HCT116 (cell line): Measurements from ENCODE around the gene SORCS2. TPM values are rescaled to one million over a fixed set of nuclear protein-coding genes. Genes with fewer than 3 reads are reported as not detected.

ENCODE experiments used
- ATAC-seq: fragments of 200-7000 bp; cut with Tn5 transposase; 2 replicates; pipeline ENCODE4 v1.9.1; 2020; ENCODE audit warnings: mild to moderate bottlenecking, moderate library complexity
- BruUV-seq: library from RNA; stranded (reverse); fragments of 400-500 nt; replicated peaks from 2 replicates; lab custom pipeline; 2021; lab: Mats Ljungman, UMichigan
- CTCF ChIA-PET: fragments of 300-600 bp; sonication (Branson Sonifier 250); formaldehyde crosslinking; loops from one replicate; lab custom pipeline; 2021; ENCODE audit warnings: antibody characterized with exemption; lab: Charles Lee
- POLR2A ChIA-PET: fragments of 300-600, 350-600 bp; sonication (Branson Sonifier 250); formaldehyde crosslinking; loops from one replicate; lab custom pipeline; 2021; ENCODE audit warnings: antibody characterized with exemption; lab: Charles Lee
- RAD21 ChIA-PET, 2 experiments: fragments of 300-600 bp; sonication (Branson Sonifier 250); formaldehyde crosslinking; loops; one replicate each; lab custom pipeline; 2023; ENCODE audit warnings: low total read pairs in 2 of 2; ENCODE audit not compliant: uncharacterized antibody in 2 of 2, unreplicated experiment in 2 of 2, low non-redundant PET in 1 of 2; lab: Charles Lee
- DNase-seq: peaks from one replicate; pipeline ENCODE4 v3.0.0-alpha.2; 2010; ENCODE audit warnings: low read depth, low spot score
- H2AFZ ChIP-seq: fragments of 200-600 bp; shearing (Covaris generic), sonication (generic); 2 replicates; pipeline ENCODE4 v1.6.1; 2017; ENCODE audit warnings: low read depth, mixed run types, mixed read lengths, antibody characterized with exemption, low read length; ENCODE audit not compliant: poor library complexity, severe bottlenecking
- H3K27ac ChIP-seq: 2 replicates; pipeline ENCODE4 v1.5.1; 2012; ENCODE audit warnings: low read depth, low read length
- H3K27me3 ChIP-seq: fragments of 200-600 bp; sonication (generic); 2 replicates; pipeline ENCODE4 v1.6.1; 2016; ENCODE audit warnings: mixed run types, low read length, mixed read lengths; ENCODE audit not compliant: insufficient read depth
- H3K36me3 ChIP-seq, 2 experiments: fragments of 200-500 bp in 1 of 2; fragments of 200-600 bp in 1 of 2; sonication (Bioruptor generic) in 1 of 2; sonication (generic) in 1 of 2; 2 replicates each; pipeline versions ENCODE4 v1.5.1 to v1.6.1; 2014 to 2016; ENCODE audit warnings: low read length in 2 of 2, inconsistent platforms in 1 of 2, mixed read lengths in 1 of 2, mixed run types in 1 of 2; ENCODE audit not compliant: insufficient read depth in 2 of 2, control insufficient read depth in 1 of 2
- H3K4me1 ChIP-seq, 2 experiments: fragments of 200-600 bp in 1 of 2; sonication (generic) in 1 of 2; 2 replicates each; pipeline versions ENCODE4 v1.5.1 to v1.6.1; 2012 to 2017; ENCODE audit warnings: low read length in 2 of 2, inconsistent platforms in 1 of 2, mild to moderate bottlenecking in 1 of 2, mixed read lengths in 1 of 2, mixed run types in 1 of 2, moderate library complexity in 1 of 2; ENCODE audit not compliant: insufficient read depth in 2 of 2, control insufficient read depth in 1 of 2
- H3K4me2 ChIP-seq: fragments of 200-600 bp; sonication (generic); 2 replicates; pipeline ENCODE4 v1.6.1; 2017; ENCODE audit warnings: mixed run types, low read length, mixed read lengths
- H3K4me3 ChIP-seq, 2 experiments: fragments of 200-600 bp in 1 of 2; sonication (generic) in 1 of 2; replicated peaks in 1 of 2; 2 replicates each; pipeline ENCODE4 v1.5.1; 2011 to 2016; ENCODE audit warnings: low read length in 2 of 2, control low read depth in 1 of 2, low read depth in 1 of 2, mild to moderate bottlenecking in 1 of 2, mixed read lengths in 1 of 2, mixed run types in 1 of 2
- H3K79me2 ChIP-seq: fragments of 200-600 bp; sonication (generic); 2 replicates; pipeline ENCODE4 v1.6.1; 2017; ENCODE audit warnings: mild to moderate bottlenecking, mixed run types, low read length, moderate library complexity, mixed read lengths; ENCODE audit not compliant: insufficient read depth
- H3K9ac ChIP-seq: fragments of 200-600 bp; sonication (generic); 2 replicates; pipeline ENCODE4 v1.6.1; 2016; ENCODE audit warnings: low read length, mixed read lengths
- H3K9me2 ChIP-seq: fragments of 200-600 bp; sonication (generic), shearing (Covaris generic); 2 replicates; pipeline ENCODE4 v1.6.1; 2017; ENCODE audit warnings: mixed run types, mild to moderate bottlenecking, moderate library complexity; ENCODE audit not compliant: insufficient read depth
- H3K9me3 ChIP-seq, 2 experiments: fragments of 200-500 bp in 1 of 2; fragments of 200-600 bp in 1 of 2; sonication (Bioruptor generic) in 1 of 2; sonication (generic) in 1 of 2; 2 replicates each; pipeline ENCODE4 v1.6.1; 2014 to 2017; ENCODE audit warnings: low read length in 2 of 2, mixed read lengths in 2 of 2, inconsistent platforms in 1 of 2, low read depth in 1 of 2, mild to moderate bottlenecking in 1 of 2, mixed run types in 1 of 2, moderate library complexity in 1 of 2; ENCODE audit not compliant: control insufficient read depth in 1 of 2, insufficient read depth in 1 of 2
- H4K20me1 ChIP-seq: fragments of 200-600 bp; sonication (generic), shearing (Covaris generic); 2 replicates; pipeline ENCODE4 v1.6.1; 2017; ENCODE audit warnings: mixed run types, mild to moderate bottlenecking, moderate library complexity; ENCODE audit not compliant: insufficient read depth
- CBX3 ChIP-seq: IDR thresholded peaks from 2 replicates; pipeline ENCODE4 v1.6.1; 2012; ENCODE audit warnings: low read depth
- CEBPB ChIP-seq: IDR thresholded peaks from 2 replicates; pipeline ENCODE4 v1.6.1; 2012; ENCODE audit warnings: low read depth
- EZH2 ChIP-seq: fragments of 200-600 bp; sonication (generic); IDR thresholded peaks from 2 replicates; pipeline ENCODE4 v1.6.1; 2017; ENCODE audit warnings: antibody characterized with exemption, mixed run types
- RAD21 ChIP-seq: IDR thresholded peaks from 2 replicates; pipeline ENCODE4 v1.6.1; 2012; ENCODE audit warnings: low read depth, mild to moderate bottlenecking
- SP1 ChIP-seq: IDR thresholded peaks from 2 replicates; pipeline ENCODE4 v1.6.1; 2012; ENCODE audit warnings: low read depth
- TCF7L2 ChIP-seq: IDR thresholded peaks from 2 replicates; pipeline ENCODE4 v1.7.0; 2011; ENCODE audit warnings: borderline replicate concordance, inconsistent platforms; ENCODE audit not compliant: insufficient read depth, insufficient read length; ENCODE audit errors: extremely low read depth
- YY1 ChIP-seq: IDR thresholded peaks from 2 replicates; pipeline ENCODE4 v1.6.1; 2011; ENCODE audit warnings: low read length, low read depth, moderate library complexity, mild to moderate bottlenecking; ENCODE audit not compliant: insufficient replicate concordance; ENCODE audit errors: extremely low read depth
- ZFX ChIP-seq: fragments of 450-650 bp; IDR thresholded peaks from 2 replicates; pipeline ENCODE4 v1.6.1; 2017
- ZNF274 ChIP-seq: fragments of 200-500 bp; sonication (Bioruptor generic); IDR thresholded peaks from 2 replicates; pipeline ENCODE4 v1.6.1; 2014; ENCODE audit warnings: mild to moderate bottlenecking, low read depth, low read length, inconsistent platforms
- intact Hi-C: fragments of 100-400 bp; cut with micrococcal nuclease; formaldehyde crosslinking; loops from 2 replicates; pipeline ENCODE4 v1.10.0; 2022
- total RNA-seq: library from RNA; stranded (reverse); gene quantifications from one replicate; pipeline ENCODE4 v1.2.1, GENCODE V29; 2021; ENCODE audit not compliant: unreplicated experiment
- TF ChIP-seq, protein P1 (sequence below), 3 experiments: fragments of 200-600 bp in 1 of 3; sonication (generic) in 1 of 3; IDR thresholded peaks in 2 of 3; conservative IDR thresholded peaks in 1 of 3; 2 replicates each; pipeline ENCODE4 v1.5.1; 2012 to 2017; ENCODE audit warnings: low read depth in 2 of 3, low read length in 2 of 3, antibody characterized with exemption in 1 of 3, borderline replicate concordance in 1 of 3, control low read depth in 1 of 3, mild to moderate bottlenecking in 1 of 3, mixed read lengths in 1 of 3, mixed run types in 1 of 3, moderate library complexity in 1 of 3; ENCODE audit not compliant: insufficient read depth in 1 of 3
- TF ChIP-seq, protein P2 (sequence below): IDR thresholded peaks from 2 replicates; pipeline ENCODE4 v1.6.1; 2012
- TF ChIP-seq, protein P3 (sequence below): IDR thresholded peaks from 2 replicates; pipeline ENCODE4 v1.6.1; 2012
- TF ChIP-seq, protein P4 (sequence below): IDR thresholded peaks from 2 replicates; pipeline ENCODE4 v1.6.1; 2012; ENCODE audit warnings: low read depth

The SORCS2 gene
- total RNA-seq, 1 experiment from 2014 or later = 0.37 TPM

DNA sequence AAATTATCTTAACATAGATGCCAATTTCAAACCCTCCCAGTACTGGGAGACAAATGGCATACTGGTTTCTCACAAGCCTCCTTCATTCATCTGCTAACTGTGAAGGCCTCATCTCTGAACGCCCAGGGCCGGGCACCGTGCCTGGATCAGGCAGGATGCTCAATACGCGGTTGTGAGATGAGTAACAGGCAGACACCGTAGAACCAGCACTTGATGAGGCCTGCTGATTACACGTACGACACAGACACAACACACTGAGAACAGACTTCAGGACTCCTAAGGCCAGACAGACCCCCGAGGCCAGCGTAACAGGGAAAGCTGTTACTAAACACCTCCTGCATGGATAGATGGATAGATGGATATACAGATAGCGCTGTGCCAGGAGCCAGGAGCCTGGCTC is 592.7 kb downstream of the SORCS2 start:
- Histone ChIP-seq H3K9me2 (no peaks in the 10 kb centered on the region), H3K9me3 (no peaks in the 10 kb centered on the region), H4K20me1 (no peaks in the 10 kb centered on the region), H3K27me3 (no peaks in the 10 kb centered on the region), H3K27ac (no peak overlapping the region), H3K36me3 (no peaks in the 10 kb centered on the region; a peak in 1 of 4 replicates), H3K4me1 (no peaks in the 10 kb centered on the region), H2AFZ (no peak overlapping the region), H3K4me2 (no peak overlapping the region), H3K4me3 (no peak overlapping the region), H3K79me2 (no peaks in the 10 kb centered on the region), H3K9ac (no peak overlapping the region)
- ChIA-PET RAD21 (no interaction called here), POLR2A (interaction anchor here (0.6 kb wide), 1 partner anchor 230 kb away, joined by 3 read pairs; no protein-coding TSS in a partner anchor), CTCF (no interaction called here)
- TF ChIP-seq YY1 (no peak), TCF7L2 (no peak), SP1 (no peak), ZFX (no peak), RAD21 (no peak), CBX3 (no peak), EZH2 (no peak), ZNF274 (no peak), CEBPB (no peak)
- TF ChIP-seq, protein P1, sequence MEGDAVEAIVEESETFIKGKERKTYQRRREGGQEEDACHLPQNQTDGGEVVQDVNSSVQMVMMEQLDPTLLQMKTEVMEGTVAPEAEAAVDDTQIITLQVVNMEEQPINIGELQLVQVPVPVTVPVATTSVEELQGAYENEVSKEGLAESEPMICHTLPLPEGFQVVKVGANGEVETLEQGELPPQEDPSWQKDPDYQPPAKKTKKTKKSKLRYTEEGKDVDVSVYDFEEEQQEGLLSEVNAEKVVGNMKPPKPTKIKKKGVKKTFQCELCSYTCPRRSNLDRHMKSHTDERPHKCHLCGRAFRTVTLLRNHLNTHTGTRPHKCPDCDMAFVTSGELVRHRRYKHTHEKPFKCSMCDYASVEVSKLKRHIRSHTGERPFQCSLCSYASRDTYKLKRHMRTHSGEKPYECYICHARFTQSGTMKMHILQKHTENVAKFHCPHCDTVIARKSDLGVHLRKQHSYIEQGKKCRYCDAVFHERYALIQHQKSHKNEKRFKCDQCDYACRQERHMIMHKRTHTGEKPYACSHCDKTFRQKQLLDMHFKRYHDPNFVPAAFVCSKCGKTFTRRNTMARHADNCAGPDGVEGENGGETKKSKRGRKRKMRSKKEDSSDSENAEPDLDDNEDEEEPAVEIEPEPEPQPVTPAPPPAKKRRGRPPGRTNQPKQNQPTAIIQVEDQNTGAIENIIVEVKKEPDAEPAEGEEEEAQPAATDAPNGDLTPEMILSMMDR (IDR thresholded peaks at IDR 0.05 in 2 of 3, conservative IDR thresholded peaks at IDR 0.05 in 1 of 3; ENCODE audit: borderline replicate concordance in 1 of 3, insufficient read depth in 1 of 3, low read depth in 2 of 3, low read length in 2 of 3) = no peak
- TF ChIP-seq, protein P2, sequence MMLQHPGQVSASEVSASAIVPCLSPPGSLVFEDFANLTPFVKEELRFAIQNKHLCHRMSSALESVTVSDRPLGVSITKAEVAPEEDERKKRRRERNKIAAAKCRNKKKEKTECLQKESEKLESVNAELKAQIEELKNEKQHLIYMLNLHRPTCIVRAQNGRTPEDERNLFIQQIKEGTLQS = no peak
- TF ChIP-seq, protein P3, sequence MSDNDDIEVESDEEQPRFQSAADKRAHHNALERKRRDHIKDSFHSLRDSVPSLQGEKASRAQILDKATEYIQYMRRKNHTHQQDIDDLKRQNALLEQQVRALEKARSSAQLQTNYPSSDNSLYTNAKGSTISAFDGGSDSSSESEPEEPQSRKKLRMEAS = no peak
- TF ChIP-seq, protein P4, sequence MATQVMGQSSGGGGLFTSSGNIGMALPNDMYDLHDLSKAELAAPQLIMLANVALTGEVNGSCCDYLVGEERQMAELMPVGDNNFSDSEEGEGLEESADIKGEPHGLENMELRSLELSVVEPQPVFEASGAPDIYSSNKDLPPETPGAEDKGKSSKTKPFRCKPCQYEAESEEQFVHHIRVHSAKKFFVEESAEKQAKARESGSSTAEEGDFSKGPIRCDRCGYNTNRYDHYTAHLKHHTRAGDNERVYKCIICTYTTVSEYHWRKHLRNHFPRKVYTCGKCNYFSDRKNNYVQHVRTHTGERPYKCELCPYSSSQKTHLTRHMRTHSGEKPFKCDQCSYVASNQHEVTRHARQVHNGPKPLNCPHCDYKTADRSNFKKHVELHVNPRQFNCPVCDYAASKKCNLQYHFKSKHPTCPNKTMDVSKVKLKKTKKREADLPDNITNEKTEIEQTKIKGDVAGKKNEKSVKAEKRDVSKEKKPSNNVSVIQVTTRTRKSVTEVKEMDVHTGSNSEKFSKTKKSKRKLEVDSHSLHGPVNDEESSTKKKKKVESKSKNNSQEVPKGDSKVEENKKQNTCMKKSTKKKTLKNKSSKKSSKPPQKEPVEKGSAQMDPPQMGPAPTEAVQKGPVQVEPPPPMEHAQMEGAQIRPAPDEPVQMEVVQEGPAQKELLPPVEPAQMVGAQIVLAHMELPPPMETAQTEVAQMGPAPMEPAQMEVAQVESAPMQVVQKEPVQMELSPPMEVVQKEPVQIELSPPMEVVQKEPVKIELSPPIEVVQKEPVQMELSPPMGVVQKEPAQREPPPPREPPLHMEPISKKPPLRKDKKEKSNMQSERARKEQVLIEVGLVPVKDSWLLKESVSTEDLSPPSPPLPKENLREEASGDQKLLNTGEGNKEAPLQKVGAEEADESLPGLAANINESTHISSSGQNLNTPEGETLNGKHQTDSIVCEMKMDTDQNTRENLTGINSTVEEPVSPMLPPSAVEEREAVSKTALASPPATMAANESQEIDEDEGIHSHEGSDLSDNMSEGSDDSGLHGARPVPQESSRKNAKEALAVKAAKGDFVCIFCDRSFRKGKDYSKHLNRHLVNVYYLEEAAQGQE = no peak
- ATAC-seq (no peak), DNase-seq (no peak)
- no TSS peak for BruUV-seq
- intact Hi-C loops = no loop called here
